ENCODE measurements around the gene BRMS1L.
"Not testable (repeated sequence)": the region's sequence is repeated elsewhere in the genome, so short reads cannot be mapped to it uniquely, and the experiment has no call there.

BRMS1L gene

DNA sequence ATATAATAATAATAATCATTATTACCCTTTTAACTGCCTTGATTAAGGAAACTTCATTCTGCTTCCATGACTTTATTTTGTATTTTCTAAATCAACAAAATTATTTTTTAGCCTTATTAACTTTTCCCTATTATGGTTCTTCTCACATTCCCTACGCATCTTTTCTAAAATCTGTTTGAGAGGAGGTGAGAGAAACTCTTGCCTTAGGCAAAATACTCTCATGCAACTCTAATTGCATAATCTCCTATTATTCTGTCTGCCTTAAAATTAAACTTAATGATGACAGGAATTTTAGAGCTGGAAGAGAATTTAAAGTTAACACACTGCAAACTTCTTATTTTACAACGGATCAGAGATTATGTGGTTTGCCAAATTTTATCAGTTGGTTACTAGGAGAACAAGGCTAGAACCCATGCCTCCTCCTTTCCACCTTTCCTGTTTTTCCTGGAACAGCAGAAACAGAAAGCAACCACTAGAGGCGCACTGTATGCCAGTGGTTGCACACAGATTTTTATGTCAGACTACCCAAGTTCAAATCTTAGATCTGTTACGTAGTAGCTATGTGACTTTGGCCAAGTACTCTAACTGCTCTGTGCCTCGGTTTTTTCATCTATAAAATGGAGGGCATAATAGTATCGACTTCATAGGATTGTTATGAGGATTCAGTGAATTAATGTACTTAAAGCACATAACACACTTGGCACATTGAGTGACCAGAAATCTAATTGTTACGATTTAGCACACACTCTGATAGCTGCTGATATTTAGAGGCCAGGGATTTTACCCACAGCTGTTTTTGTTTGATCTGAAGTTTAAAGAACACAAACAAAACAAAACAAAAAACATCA lies 4.3 kb upstream of the BRMS1L start:
- no peak for DNase-seq

DNA sequence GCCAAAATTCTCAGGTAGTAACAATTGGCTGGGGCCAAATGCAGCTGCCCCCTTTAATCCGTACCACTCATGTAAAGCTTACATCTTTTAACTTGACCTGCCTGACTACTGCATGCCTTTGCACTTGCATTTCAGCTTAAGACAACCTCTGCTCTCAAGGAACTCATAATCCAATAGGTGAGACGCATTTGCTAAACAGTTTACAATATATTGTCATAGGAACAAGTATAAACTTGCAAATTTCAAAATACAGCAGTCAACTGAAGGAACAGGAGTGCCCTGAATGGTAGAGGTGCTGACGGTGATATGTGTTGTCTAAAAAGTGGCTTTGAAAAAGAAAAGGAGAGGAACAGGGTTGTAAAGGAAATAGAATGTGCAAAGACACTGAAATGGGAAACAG lies 3.6 kb upstream of the BRMS1L start:
- no peak for DNase-seq

DNA sequence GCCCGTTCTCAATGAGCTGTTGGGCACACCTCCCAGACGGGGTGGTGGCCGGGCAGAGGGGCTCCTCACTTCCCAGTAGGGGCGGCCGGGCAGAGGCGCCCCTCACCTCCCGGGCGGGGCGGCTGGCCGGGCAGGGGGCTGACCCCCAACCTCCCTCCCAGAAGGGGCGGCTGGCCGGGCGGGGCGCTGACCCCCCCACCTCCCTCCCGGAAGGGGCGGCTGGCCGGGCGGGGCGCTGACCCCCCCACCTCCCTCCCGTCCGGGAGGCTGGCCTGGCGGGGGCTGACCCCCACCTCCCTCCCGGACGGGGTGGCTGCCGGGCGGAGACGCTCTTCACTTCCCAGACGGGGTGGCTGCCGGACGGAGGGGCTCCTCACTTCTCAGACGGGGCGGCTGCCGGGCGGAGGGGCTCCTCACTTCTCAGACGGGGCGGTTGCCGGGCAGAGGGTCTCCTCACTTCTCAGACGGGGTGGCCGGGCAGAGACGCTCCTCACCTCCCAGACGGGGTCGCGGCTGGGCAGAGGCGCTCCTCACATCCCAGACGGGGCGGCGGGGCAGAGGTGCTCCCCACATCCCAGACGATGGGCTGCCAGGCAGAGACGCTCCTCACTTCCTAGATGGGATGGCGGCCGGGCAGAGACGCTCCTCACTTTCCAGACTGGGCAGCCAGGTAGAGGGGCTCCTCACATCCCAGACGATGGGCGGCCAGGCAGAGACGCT lies 1.5 kb upstream of the BRMS1L start:
- DNase-seq, result not testable (repeated sequence)

DNA sequence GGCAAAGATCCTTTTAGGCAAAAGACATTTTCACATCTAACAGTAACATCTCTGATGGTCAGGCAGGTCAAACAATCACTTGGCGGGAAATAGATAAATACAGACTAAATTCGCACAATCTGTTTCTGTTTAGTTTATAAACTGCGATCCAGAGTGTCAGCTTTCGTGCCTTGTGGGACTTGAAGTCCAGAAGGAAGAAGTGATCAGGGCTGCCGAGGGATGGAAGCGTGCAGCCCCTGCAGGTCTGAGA lies 245 bp upstream of the BRMS1L start:
- DNase-seq, result no peak

DNA sequence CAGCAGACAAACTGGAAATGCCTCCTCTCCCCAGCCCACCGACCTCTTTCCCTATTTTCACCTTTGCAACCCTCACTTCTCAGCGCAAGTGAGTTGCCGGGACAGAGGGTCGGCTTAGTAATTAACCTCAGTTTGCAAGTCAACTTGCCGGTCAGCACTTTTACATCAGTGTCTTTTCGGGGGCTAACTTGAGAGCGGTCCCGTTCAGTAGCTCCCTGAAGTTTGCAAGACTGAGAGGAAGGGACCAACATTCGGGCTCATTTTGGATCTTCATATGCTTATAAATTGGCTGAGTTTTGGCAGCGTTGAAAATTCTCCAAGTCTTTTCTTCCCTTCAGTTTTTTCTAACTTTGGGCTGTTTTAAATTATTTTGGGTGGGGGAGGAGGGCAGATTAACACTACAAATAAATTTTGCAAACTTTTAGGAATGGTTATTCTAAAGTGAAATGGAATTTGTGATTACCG lies 846 bp downstream of the BRMS1L start:
- no peak for DNase-seq

DNA sequence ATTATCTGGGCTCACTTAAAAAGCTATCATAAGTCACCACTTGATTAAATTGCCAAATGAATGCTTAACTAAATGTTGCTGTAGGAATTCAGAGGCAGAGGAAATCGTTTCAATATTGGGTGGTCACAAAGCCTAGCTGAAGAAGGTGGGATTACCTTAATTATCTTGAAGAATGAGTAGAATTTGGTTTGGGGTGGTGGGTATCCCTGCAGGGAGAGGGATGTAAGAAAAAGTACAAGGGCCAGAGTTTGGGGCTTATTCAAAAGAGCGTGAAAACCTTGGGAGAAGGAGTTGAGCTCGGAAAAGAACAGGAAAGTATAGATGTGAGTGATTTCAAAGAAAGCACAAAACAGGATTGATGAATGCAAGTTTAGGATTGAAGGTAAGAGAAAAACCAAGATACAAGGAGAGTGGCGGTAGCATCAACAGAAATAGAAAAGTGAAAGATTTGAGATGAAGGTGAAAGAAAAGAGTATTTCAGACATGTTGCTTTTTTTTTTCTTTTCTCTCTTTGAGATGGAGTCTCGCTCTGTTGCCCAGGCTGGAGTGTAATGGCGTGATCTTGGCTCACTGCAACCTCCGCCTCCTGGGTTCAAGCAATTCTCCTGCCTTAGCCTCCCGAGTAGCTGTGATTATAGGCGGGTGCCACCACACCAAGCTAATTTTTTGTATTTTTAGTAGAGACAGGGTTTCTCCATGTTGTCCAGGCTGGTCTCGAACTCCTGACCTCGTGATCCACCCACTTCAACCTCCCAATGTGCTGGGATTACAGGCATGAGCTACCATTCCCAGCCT lies 1.7 kb downstream of the BRMS1L start:
- no peak for DNase-seq

DNA sequence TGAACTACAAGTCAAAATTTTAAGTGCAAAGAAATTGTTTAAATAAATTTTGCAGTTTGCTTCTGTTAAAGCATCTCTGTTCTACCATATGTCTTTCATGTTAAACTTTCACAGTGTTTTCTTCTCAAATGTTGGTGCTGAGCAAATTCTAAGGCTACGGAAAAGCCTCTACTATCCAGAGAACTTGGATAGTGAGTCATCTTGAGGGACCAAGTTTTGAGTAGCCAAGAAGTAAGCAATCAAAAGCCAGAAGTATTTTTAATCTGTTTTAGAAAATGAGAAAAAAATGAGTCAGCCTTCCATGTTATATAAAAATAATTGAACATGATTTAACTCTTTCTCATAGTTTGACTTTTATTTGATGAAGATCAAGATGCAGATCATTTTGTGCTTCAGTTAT lies 3.3 kb downstream of the BRMS1L start:
- no peak for DNase-seq

DNA sequence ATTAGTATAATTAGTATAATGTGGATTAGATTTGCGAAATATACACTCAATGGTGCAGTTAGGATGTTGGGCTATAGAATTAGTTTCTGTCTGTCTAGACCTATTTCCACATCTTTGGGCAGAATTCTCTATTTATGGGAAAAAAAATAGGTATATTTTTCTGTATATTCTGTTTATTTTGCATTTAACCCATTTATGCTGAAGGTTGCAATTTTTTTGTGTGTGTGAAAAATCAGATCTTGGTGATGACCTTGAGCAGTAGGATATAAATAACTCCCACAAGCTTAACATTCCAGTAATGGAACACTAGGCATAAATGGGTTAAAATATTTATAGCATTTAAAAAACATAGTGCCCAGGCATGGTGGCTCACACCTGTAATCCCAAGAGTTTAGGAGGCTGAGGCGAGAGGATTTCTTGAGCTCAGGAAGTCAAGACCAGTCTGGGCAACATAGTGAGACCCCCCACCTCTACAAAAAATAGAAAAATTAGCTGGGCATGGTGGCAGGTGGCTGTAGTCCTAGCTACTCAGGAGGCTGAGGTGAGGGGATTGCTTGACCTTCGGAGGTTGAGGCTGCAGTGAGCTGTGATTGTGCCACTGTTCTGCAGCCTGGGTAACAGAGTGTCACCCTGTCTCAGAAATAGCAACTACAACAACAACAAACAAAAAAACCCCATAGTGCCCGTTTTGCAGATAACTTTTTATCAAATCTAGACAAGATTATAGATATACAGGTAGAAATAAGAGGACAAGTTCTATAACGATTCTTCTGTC lies 9.3 kb downstream of the BRMS1L start:
- no peak for DNase-seq

DNA sequence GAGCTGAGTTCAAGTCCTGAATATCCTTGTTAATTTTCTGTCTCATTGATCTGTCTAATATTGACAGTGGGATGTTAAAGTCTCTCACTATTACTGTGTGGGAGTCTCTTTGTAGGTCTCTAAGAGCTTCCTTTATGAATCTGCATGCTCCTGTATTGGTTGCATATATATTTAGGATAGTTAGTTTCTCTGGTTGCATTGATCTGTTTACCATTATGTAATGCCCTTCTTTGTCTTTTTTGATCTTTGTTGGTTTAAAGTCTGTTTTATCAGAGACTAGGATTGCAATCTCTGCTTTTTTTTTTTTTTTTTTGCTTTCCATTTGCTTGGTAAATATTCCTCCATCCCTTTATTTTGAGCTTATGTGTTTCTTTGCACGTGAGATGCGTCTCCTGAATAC lies 15.6 kb downstream of the BRMS1L start:
- not testable (repeated sequence) for DNase-seq

DNA sequence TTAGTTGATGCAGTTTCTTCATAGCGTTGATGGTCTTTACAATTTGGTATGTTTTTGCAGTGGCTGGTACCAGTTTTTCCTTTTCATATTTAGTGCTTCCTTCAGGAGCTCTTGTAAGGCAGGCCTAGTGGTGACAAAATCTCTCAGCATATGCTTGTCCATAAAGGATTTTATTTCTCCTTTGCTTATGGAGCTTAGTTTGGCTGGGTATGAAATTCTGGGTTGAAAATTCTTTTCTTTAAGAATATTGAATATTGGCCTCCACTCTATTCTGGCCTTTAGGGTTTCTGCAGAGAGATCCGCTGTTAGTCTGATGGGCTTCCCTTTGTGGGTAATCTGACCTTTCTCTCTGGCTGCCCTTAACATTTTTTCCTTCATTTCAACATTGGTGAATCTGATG lies 16.1 kb downstream of the BRMS1L start:
- DNase-seq, result not testable (repeated sequence)

DNA sequence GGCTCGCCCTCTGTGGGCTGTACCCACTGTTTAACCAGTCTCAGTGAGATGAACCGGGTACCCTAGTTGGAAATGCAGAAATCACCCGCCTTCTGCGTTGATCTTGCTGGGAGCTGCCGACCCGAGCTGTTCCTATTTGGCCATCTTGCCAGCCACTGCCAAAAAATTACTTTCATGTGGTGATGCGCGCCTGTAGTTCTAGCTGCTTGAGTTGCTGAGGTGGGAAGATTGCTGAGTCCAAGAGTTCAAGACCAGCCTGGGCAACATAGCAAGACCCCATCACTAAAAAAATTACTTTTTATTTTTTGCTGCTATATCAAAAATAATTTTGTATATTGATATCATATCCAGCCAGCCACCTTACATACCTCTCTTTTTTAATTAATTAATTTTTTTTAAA lies 18.4 kb downstream of the BRMS1L start:
- DNase-seq, result no peak

DNA sequence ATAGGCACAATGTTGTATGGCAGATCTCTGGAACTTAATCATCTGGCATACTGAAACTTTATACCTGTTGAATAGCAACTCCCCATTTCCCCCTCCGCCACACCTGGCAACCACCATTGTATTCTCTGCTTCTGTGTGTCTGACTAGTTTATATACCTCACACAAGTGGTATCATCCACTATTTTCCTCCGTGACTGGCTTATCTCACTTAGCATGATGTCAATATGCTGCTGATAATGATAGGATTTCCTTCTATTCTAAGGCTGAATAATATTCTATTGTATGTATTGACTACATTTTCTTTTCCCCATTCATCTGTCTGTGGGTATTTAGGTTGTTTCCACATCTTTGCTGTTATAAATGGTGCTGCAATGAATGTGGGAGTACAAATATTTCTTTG lies 21.5 kb downstream of the BRMS1L start:
- no peak for DNase-seq

DNA sequence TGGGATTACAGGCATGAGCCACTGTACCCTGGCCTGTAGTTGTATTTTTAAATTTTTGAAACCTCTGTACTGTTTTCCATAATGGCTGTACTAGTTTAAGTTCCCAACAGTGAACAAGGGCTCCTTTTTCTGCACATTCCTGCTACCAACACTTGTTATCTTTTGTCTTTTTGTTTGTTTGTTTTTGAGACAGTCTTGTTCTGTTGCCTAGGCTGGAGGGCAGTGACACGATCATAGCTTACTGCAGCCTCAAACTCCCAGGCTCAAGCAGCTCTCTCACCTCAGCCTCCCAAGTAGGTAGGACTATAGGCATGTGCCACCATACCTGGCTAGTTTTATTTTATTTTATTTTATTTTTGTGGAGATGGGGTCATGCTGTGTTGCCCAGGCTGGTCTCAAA lies 23.0 kb downstream of the BRMS1L start:
- DNase-seq, result no peak

DNA sequence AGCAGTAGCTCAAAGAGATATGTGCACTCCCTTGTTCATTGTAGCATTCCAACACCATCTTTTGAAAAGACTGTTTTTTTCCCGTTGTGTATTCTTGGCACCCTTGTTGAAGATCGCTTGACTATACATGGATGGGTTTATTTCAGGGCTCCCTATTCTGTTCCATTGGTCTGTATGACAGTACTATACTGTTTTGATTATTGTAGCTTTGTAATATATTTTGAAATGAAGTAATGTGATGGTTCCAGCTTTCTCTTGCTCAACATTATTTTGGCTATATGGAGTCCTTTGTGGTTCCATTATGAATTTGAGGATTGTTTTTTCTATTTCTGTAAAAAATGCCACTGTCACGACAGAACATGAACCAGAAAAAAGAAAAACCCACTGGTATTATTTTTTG lies 25.7 kb downstream of the BRMS1L start:
- no peak for DNase-seq

DNA sequence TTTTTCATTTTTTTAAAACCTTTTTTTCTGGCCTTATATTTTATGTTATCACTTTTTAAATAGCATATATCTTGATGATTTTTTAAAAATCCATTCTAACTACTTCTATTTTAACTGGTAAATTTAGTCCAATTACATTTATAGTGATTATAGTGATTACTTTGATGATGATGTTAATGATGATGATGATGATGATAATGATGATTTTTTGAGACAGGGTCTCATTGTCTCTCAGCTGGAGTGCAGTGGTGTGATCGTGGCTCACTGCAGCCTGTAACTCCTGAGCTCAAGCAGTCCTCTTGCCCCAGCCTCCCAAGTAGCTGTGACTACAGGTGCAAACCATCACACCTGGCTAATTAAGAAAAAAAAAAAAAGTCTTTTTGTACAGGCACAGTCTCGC lies 27.1 kb downstream of the BRMS1L start:
- no peak for DNase-seq

DNA sequence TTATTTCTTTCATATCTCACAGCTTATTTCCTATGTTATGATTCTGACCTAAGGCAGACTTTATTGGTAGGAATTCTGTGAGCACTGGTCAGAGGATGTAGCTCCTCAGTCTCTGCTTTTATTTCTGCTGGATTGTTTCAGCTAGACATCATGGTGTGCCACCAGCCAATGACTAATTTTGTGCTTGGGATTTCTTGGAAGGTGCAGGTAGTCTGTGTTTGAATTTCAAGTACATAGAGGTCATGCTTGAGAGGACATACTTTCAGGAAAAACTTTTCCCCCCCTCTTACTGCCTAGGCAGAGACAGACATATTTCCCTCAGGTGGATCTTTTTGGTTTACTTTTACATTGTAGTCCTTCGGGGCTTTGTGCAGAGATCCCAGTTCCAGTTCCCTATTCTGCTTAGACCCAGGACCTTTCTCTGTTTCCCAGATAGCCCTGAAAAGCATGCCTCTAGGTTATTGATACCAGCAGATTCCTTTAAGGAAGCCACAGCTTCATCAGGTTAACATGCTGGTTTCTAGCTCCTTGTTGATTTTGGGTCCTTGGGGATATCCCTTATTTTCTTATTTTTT lies 28.6 kb downstream of the BRMS1L start:
- DNase-seq, result no peak

DNA sequence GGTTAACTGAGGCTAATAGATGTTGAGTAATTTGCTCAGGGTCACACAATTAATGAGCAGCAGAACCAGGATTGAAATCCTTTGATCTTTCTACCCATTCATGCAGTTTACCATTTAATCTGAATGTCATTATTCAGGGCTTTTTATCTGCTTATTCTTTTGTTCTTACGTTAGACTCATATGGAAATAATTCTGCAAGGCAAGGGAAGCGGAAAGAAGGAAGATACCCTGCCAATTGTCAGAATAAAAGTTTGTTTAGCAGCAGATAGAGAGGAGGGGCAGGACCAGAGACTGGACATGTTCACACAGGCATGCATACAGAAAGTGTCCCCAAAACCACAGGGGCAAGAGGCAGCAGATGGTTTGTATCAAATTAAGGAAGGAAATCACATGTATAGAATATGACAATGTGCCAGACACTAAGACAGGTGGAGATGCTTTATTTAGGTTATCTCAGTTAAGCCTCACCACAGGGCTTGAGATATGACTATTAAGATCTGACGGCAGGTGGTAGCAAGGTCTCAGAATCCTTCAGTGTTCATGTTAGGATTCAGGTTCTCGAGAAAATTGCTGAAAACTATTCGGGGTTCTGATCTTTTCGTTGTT lies 29.8 kb downstream of the BRMS1L start:
- DNase-seq, result no peak

DNA sequence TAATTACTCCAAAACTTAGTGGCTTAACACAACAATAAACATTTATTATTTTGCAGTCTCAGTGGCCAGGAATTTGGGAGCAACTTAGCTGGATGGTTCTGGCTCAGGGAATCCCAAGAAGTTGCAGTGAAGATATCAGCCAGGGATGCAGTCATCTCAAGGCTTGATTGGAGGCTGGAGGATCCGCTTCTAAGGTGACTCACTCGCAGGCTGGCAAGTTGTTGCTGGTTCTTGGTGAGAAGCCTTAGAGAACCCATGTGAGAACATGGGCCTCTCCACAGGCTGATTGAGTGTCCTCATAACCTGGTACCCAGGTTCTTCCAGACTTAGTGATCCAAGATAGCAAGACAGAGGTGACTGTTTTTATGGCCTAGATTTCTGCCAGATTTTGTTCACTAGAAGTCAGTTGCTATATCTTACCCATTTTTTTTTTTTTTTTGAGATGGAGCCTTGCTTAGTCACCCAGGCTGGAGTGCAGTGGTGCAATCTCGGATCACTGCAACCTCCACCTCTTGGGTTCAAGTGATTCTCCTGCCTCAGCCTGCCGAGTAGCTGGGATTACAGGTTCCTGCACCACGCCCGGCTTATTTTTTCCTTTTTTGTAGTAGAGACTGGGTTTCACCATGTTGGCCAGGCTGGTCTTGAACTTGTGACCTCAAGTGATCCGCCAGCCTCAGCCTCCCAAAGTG lies 32.5 kb downstream of the BRMS1L start:
- DNase-seq, result no peak

DNA sequence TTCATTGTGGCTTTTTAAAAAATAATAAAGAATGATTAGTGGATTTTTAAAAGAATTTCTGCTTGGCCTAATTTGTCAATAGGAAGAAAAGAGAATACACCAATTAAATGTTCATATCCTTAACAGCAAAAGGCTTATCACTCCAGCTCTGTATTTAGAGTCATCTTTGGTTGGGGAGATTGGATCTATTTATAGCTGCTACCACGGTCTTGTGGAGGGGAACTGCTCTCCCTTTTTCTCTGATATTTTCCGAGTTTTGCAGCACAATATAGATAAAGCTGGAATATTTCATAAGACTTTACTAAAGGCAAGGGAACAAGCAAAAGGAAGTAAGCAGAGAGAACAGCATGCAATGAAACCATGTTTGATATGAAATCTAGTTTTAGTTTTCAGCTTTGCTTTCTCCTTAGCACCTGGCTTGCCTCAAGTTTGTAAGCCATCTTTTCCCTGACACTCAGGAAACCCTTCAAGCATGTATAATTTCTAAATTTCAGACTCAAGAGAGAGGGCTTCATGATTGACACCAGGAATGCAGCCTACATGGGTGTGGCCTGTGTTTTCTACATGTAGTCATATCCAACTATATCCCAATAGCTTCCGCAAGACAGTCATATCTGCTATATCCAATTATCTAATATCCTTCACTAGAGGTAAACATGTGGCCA lies 35.2 kb downstream of the BRMS1L start:
- DNase-seq, result no peak

DNA sequence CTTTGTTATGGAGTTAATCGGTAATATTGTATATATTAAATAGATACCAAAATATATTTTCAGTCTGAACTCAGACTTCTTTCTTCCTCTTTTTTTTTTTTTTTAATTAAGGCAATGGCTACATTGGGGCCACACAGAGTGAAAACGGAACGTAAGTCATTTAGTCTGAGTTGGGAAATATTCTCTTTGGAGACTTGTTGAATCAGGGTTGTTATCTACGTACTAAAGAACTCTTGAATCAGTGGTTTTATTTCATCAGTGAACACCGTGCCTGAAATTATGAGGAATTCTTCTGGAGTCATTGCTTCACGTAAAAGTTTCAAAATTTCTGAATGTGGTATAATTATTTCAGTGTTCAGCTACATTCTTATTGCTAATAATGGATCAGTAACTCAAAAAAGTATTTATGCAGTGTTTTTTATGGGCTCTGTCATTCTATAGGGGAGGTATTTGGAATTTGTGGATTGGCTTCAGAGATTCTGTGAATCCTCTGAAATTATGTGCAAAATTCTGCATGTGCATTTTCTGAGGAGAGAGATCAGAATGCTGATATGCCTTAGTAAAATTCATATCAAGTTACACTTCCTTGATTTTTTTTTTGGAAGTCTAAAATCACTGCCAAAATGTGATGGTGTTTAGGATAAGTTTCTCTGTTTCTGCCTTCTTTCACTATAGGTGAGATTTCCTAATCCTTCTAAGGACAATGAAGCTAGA lies 39.6 kb downstream of the BRMS1L start:
- DNase-seq, result no peak

All from activated effector memory CD4-positive, alpha-beta T cell treated with anti-CD3 and anti-CD28 coated beads, Interleukin-2, amount 50 U/mL, for 16 hours (primary cell).